Hepatocyte (in vitro differentiated cells): ENCODE data around the gene SOSTDC1. TPM values are rescaled to one million over a fixed set of nuclear protein-coding genes. Genes with fewer than 3 reads are reported as not detected.

Experiments
- DNase-seq: peaks from one replicate; pipeline ENCODE4 v3.0.0-alpha.2; 2016; ENCODE audit warnings: low spot score
- H2AFZ ChIP-seq: fragments of 200-600 bp; sonication (generic); 2 replicates; pipeline ENCODE4 v1.6.0; 2016; ENCODE audit warnings: antibody characterized with exemption, mild to moderate bottlenecking
- H3K27ac ChIP-seq: fragments of 200-600 bp; sonication (generic); 2 replicates; pipeline ENCODE4 v1.5.1; 2016; ENCODE audit warnings: mild to moderate bottlenecking
- H3K27me3 ChIP-seq: fragments of 200-600 bp; sonication (generic); 2 replicates; pipeline ENCODE4 v1.6.1; 2016
- H3K36me3 ChIP-seq: fragments of 200-600 bp; sonication (generic); replicated peaks from 2 replicates; pipeline ENCODE4 v1.5.1; 2016; ENCODE audit warnings: low read depth; ENCODE audit not compliant: insufficient read depth
- H3K4me1 ChIP-seq: fragments of 200-600 bp; sonication (generic); 2 replicates; pipeline ENCODE4 v1.5.1; 2016; ENCODE audit warnings: mild to moderate bottlenecking, moderate library complexity; ENCODE audit not compliant: insufficient read depth
- H3K4me2 ChIP-seq: fragments of 200-600 bp; sonication (generic); 2 replicates; pipeline ENCODE4 v1.6.0; 2016
- H3K4me3 ChIP-seq: fragments of 200-600 bp; sonication (generic); 2 replicates; pipeline ENCODE4 v1.5.1; 2016; ENCODE audit warnings: mild to moderate bottlenecking
- H3K79me2 ChIP-seq: fragments of 200-600 bp; sonication (generic); 2 replicates; pipeline ENCODE4 v1.6.0; 2017; ENCODE audit warnings: mild to moderate bottlenecking
- H3K9me2 ChIP-seq: fragments of 200-600 bp; sonication (generic); replicated peaks from 2 replicates; pipeline ENCODE4 v1.6.0; 2017; ENCODE audit warnings: mild to moderate bottlenecking; ENCODE audit not compliant: insufficient read depth
- H3K9me3 ChIP-seq: fragments of 200-600 bp; sonication (generic); 2 replicates; pipeline ENCODE4 v1.5.1; 2016; ENCODE audit warnings: low read depth, mild to moderate bottlenecking
- H4K20me1 ChIP-seq: fragments of 200-600 bp; sonication (generic); 2 replicates; pipeline ENCODE4 v1.6.0; 2016; ENCODE audit warnings: mild to moderate bottlenecking; ENCODE audit not compliant: insufficient read depth, poor library complexity, severe bottlenecking
- CTCF ChIP-seq: fragments of 200-600 bp; sonication (generic); IDR thresholded peaks from 2 replicates; pipeline ENCODE4 v1.5.1; 2016; ENCODE audit warnings: antibody characterized with exemption, mild to moderate bottlenecking; ENCODE audit not compliant: poor library complexity
- EZH2 ChIP-seq: fragments of 200-600 bp; sonication (generic); IDR thresholded peaks from 2 replicates; pipeline ENCODE4 v1.6.1; 2016; ENCODE audit warnings: antibody characterized with exemption, mild to moderate bottlenecking, borderline replicate concordance
- EZH2phosphoT487 ChIP-seq: fragments of 200-600 bp; sonication (generic); IDR thresholded peaks from one replicate; pipeline ENCODE4 v1.6.1; 2018; ENCODE audit warnings: antibody characterized with exemption, mild to moderate bottlenecking, low read depth, moderate library complexity; ENCODE audit not compliant: unreplicated experiment, severe bottlenecking
- WGBS: methylation state at CpG from one replicate; pipeline ENCODE4 v1.1.6; 2016; ENCODE audit warnings: low lambda C conversion rate; ENCODE audit errors: missing lambda C conversion rate; 5-methylcytosine and 5-hydroxymethylcytosine counted together
- polyA plus RNA-seq: library from polyadenylated mRNA; unstranded; fragments of >200 nt; fragmentation: Nextera tagmentation; extraction: Ambion mirVana; gene quantifications from 2 replicates; pipeline ENCODE4 v1.2.1, GENCODE V29; 2016
- total RNA-seq: library from RNA; depleted of rRNA; stranded (reverse); fragments of >200 nt; gene quantifications from 2 replicates; pipeline ENCODE4 v1.2.3, GENCODE V29; 2014

The SOSTDC1 gene
- total and polyA plus RNA-seq, 2 experiments from 2014 or later: 38.5 to 71.5 TPM

DNA sequence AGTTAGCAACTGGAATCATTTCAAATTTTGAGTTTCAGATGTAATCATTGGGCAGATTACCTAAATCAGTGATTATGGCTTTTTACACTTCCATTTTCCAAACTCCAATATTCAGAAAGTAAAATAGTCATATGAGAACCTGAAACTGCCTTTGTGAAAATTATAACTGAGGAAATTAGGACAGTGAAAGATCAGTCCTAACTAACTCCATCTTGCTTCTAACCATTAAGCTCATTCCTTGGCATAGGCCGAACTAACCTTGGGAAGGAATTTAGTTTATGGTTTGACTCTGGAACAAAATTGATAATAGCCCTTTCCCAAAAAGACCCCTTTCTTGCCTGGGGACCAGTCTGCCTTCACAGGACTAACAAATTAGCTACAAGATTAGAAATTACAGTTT is 46.4 kb downstream of the SOSTDC1 start:
- no peaks in the 10 kb centered on the region for H3K9me3 ChIP-seq
- TF ChIP-seq EZH2phosphoT487 (no peak), EZH2 (no peak)
- DNase-seq: no peak
- no peak overlapping the region for H3K4me2 ChIP-seq
- H3K9me2 ChIP-seq: no peaks in the 10 kb centered on the region
- no peak overlapping the region for H3K4me3 ChIP-seq
- H3K27ac ChIP-seq: no peak overlapping the region
- WGBS: 97% methylated on average over 1 of the region's 1 CpG
- no peaks in the 10 kb centered on the region for H4K20me1 ChIP-seq
- H3K4me1 ChIP-seq: peaks cover 11% of the 10 kb centered on the region
- H3K79me2 ChIP-seq: peaks cover 18% of the 10 kb centered on the region
- no peak overlapping the region for H2AFZ ChIP-seq
- H3K27me3 ChIP-seq: no peaks in the 10 kb centered on the region
- no peaks in the 10 kb centered on the region for H3K36me3 ChIP-seq

GRCh38 chr7:16417906-16418305 is 47.6 kb downstream of the SOSTDC1 start:
- no peaks in the 10 kb centered on the region for H3K9me3 ChIP-seq
- H3K9me2 ChIP-seq: no peaks in the 10 kb centered on the region
- no peak overlapping the region for H3K27ac ChIP-seq
- no peak overlapping the region for H3K4me2 ChIP-seq
- no peak overlapping the region for H3K4me3 ChIP-seq
- H3K27me3 ChIP-seq: no peaks in the 10 kb centered on the region
- peaks cover 16% of the 10 kb centered on the region for H3K4me1 ChIP-seq
- no peak overlapping the region for H2AFZ ChIP-seq
- H3K36me3 ChIP-seq: no peaks in the 10 kb centered on the region
- no peak for TF ChIP-seq EZH2
- TF ChIP-seq CTCF: no peak
- TF ChIP-seq EZH2phosphoT487: no peak
- H3K79me2 ChIP-seq: peaks cover 18% of the 10 kb centered on the region
- no peak for DNase-seq
- no peaks in the 10 kb centered on the region for H4K20me1 ChIP-seq
- WGBS: 65% methylated on average over 1 of the region's 1 CpG

DNA sequence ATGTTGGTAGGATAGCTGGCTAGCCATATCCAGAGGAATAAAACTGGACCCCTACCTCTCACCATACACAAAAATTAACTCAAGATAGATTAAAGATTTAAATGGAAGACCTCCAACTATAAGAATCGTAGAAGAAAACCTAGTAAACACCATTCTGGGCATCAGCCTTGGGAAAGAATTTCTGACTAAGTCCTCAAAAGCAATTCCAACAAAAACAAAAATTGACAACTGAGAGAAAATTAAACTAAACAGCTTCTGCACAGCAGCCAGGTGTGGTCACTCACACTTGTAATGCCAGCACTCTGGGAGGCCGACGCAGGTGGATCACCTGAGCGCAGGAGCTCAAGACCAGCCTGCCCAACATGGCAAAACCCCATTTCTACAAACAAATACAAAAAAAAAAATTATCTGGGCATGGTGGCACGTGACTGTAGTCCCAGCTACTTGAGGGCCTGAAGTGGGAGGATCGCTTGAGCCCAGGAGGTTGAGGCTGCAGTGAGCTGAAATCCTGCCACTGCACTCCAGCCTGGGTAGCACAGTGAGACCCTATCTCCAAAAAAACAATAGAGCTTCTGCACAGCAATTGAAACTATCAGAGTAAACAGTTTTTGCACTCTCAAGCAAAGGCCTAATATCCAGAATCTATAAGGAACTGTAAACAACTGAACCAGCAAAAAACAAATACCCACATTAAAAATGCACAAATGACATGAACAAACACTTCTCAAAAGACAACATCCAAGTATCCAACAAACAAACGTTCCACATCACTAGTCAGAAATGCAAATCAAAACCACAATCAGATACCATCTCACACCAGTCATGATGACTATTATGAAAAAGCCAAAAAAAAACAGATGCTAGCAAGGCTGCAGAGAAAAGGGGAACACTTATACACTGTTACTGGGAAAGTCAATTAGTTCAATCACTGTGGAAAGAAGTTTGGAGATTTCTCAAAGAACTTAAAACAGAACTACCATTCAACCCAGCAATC is 49.0 kb downstream of the SOSTDC1 start:
- Histone ChIP-seq H3K9me2 (no peaks in the 10 kb centered on the region), H3K9me3 (no peaks in the 10 kb centered on the region), H3K4me1 (peaks cover 9% of the 10 kb centered on the region), H3K27me3 (no peaks in the 10 kb centered on the region), H3K36me3 (no peaks in the 10 kb centered on the region), H3K4me3 (no peak overlapping the region), H3K4me2 (no peak overlapping the region), H3K27ac (no peak overlapping the region), H3K79me2 (peaks cover 18% of the 10 kb centered on the region), H2AFZ (no peak overlapping the region), H4K20me1 (no peaks in the 10 kb centered on the region)
- WGBS: 90% methylated on average over 7 of the region's 7 CpGs
- no peak for DNase-seq
- TF ChIP-seq CTCF (no peak), EZH2phosphoT487 (no peak), EZH2 (no peak)
